ENCODE results near the gene CREBBP.

- TF ChIP-seq SUZ12 (IDR thresholded peaks at IDR 0.05; ENCODE audit: extremely low read depth, insufficient read depth, insufficient read length) (no peak), YY1 (IDR thresholded peaks at IDR 0.05; ENCODE audit: insufficient read depth, insufficient read length) (no peak)
These were observed 99.9 kb downstream of the CREBBP start for GRCh38 chr16:3780570-3780969.
